HepG2 (cell line): ENCODE data around the gene USP35. TPM values are rescaled to one million over a fixed set of nuclear protein-coding genes. Genes with fewer than 3 reads are reported as not detected.

Source experiments
- ATAC-seq: fragments of 200-7000 bp; cut with Tn5 transposase; 3 replicates; pipeline ENCODE4 v1.9.1; 2020; ENCODE audit warnings: mild to moderate bottlenecking, moderate library complexity
- BruUV-seq: library from RNA; stranded (reverse); fragments of 400-500 nt; replicated peaks from 2 replicates; lab custom pipeline; 2021; lab: Mats Ljungman, UMichigan
- CTCF ChIA-PET: fragments of 300-600 bp; formaldehyde crosslinking; extraction: SDS; loops from one replicate; lab custom pipeline; 2021; ENCODE audit warnings: low total read pairs, inconsistent platforms, low intra/inter-chr PET ratio; lab: Yijun Ruan, JAX
- POLR2A ChIA-PET: fragments of 350-600 bp; sonication (Branson Sonifier 250); formaldehyde crosslinking; loops from one replicate; lab custom pipeline; 2020; ENCODE audit warnings: antibody characterized with exemption, inconsistent platforms; lab: Yijun Ruan, JAX
- DNase-seq: peaks from one replicate; pipeline ENCODE4 v3.0.0-alpha.2; 2015; ENCODE audit warnings: low spot score
- FAIRE-seq: peaks from 3 replicates; lab custom pipeline; 2011; peaks lifted over from hg19 to GRCh38; lab: Jason Lieb, UNC
- H2AFZ ChIP-seq: one replicate; pipeline ENCODE4 v1.6.1; 2011; ENCODE audit warnings: low read length, inconsistent platforms
- H3K27ac ChIP-seq: fragments of 300-600 bp; 3 replicates; pipeline ENCODE4 v1.8.0; 2011; ENCODE audit warnings: mixed run types, mild to moderate bottlenecking, mixed read lengths, low read length, inconsistent platforms; ENCODE audit not compliant: insufficient read depth; ENCODE audit errors: extremely low read length
- H3K27me3 ChIP-seq, 2 experiments: fragments of 200-600 bp in 1 of 2; 2 replicates in 1 of 2; 3 replicates in 1 of 2; pipeline versions ENCODE4 v1.6.0 to v1.8.0; 2011; ENCODE audit warnings: low read length in 2 of 2, mild to moderate bottlenecking in 2 of 2, moderate library complexity in 2 of 2, inconsistent platforms in 1 of 2; ENCODE audit not compliant: insufficient read depth in 2 of 2, control insufficient read depth in 1 of 2
- H3K36me3 ChIP-seq, 2 experiments: fragments of 200-600 bp in 1 of 2; replicated peaks in 1 of 2; 2 replicates in 1 of 2; 3 replicates in 1 of 2; pipeline versions ENCODE4 v1.5.1 to v1.8.0; 2011; ENCODE audit warnings: low read length in 2 of 2, inconsistent platforms in 1 of 2; ENCODE audit not compliant: insufficient read depth in 2 of 2, control insufficient read depth in 1 of 2
- H3K4me1 ChIP-seq: 2 replicates; pipeline ENCODE4 v1.5.1; 2012; ENCODE audit warnings: low read length, inconsistent platforms; ENCODE audit not compliant: insufficient read depth
- H3K4me2 ChIP-seq: 2 replicates; pipeline ENCODE4 v1.6.0; 2011; ENCODE audit warnings: low read depth, low read length, inconsistent platforms
- H3K4me3 ChIP-seq, 3 experiments: fragments of 200-600 bp in 1 of 3; sonication (generic), shearing (Covaris generic) in 1 of 3; replicated peaks in 1 of 3; 2 replicates each; pipeline ENCODE4 v1.5.1; 2011 to 2016; ENCODE audit warnings: low read length in 3 of 3, inconsistent platforms in 2 of 3, low read depth in 2 of 3, mild to moderate bottlenecking in 2 of 3, control low read depth in 1 of 3, mixed read lengths in 1 of 3; ENCODE audit not compliant: insufficient read depth in 1 of 3
- H3K79me2 ChIP-seq: one replicate; pipeline ENCODE4 v1.6.1; 2011; ENCODE audit warnings: low read length, inconsistent platforms; ENCODE audit not compliant: insufficient read depth
- H3K9ac ChIP-seq: 2 replicates; pipeline ENCODE4 v1.6.0; 2011; ENCODE audit warnings: mild to moderate bottlenecking, low read depth, low read length, inconsistent platforms; ENCODE audit not compliant: insufficient read depth
- H3K9me3 ChIP-seq: 2 replicates; pipeline ENCODE4 v1.5.1; 2012; ENCODE audit warnings: mild to moderate bottlenecking, low read length
- H4K20me1 ChIP-seq: 2 replicates; pipeline ENCODE4 v1.6.0; 2011; ENCODE audit warnings: inconsistent platforms, mild to moderate bottlenecking, low read length, moderate library complexity; ENCODE audit not compliant: insufficient read depth
- CHCHD3 ChIP-seq: sonication (generic); formaldehyde crosslinking; IDR thresholded peaks from 2 replicates; pipeline ENCODE4 v1.8.0; 2022; ENCODE audit warnings: mild to moderate bottlenecking, missing genetic modification reagents, moderate library complexity
- FLYWCH1 ChIP-seq: sonication (generic); formaldehyde crosslinking; IDR thresholded peaks from 2 replicates; pipeline ENCODE4 v1.8.1; 2023; ENCODE audit warnings: mild to moderate bottlenecking, missing genetic modification reagents
- GLI4 ChIP-seq: sonication (generic); formaldehyde crosslinking; IDR thresholded peaks from 2 replicates; pipeline ENCODE4 v1.5.1; 2020; ENCODE audit warnings: missing genetic modification reagents, mild to moderate bottlenecking, moderate library complexity, borderline replicate concordance
- NPAS2 ChIP-seq: sonication (generic); formaldehyde crosslinking; IDR thresholded peaks from 2 replicates; pipeline ENCODE4 v1.8.0; 2022; ENCODE audit warnings: mild to moderate bottlenecking, missing genetic modification reagents, borderline replicate concordance
- TP53 ChIP-seq: sonication (generic); formaldehyde crosslinking; conservative IDR thresholded peaks from 2 replicates; pipeline ENCODE4 v1.4.0; 2020; ENCODE audit warnings: missing genetic modification reagents
- ZNF10 ChIP-seq: sonication (generic); formaldehyde crosslinking; IDR thresholded peaks from 2 replicates; pipeline ENCODE4 v1.4.0; 2020; ENCODE audit warnings: mild to moderate bottlenecking, low read depth, missing genetic modification reagents, borderline replicate concordance
- ZNF205 ChIP-seq: IDR thresholded peaks from 2 replicates; pipeline ENCODE4 v1.6.1; 2018; ENCODE audit warnings: missing biosample characterization, missing genetic modification reagents
- ZNF547 ChIP-seq: sonication (generic); formaldehyde crosslinking; IDR thresholded peaks from 2 replicates; pipeline ENCODE4 v1.5.1; 2020; ENCODE audit warnings: mild to moderate bottlenecking, missing genetic modification reagents
- ZNF672 ChIP-seq: sonication (generic); formaldehyde crosslinking; IDR thresholded peaks from 2 replicates; pipeline ENCODE4 v1.8.1; 2022; ENCODE audit warnings: missing genetic modification reagents
- WGBS: methylation state at CpG from one replicate; pipeline ENCODE4 v1.1.6; 2017; ENCODE audit warnings: low lambda C conversion rate; 5-methylcytosine and 5-hydroxymethylcytosine counted together
- in situ Hi-C: cut with HindIII; loops from 2 replicates; pipeline ENCODE4 v1.10.0; 2017; ENCODE audit warnings: low pct_unique_long_range_greater_than_20kb; ENCODE audit not compliant: extremely low pct_ligation_motif_present
- intact Hi-C: fragments of 100-400 bp; cut with micrococcal nuclease; formaldehyde crosslinking; loops from one replicate; pipeline ENCODE4 v1.10.0; 2022; ENCODE audit not compliant: unreplicated experiment
- polyA plus RNA-seq, 8 experiments: library from polyadenylated mRNA; depleted of rRNA in 3 of 8; stranded (reverse) in 7 of 8; unstranded in 1 of 8; fragments of >200 nt; fragmentation: Illumina TruSeq in 4 of 8; extraction: Trizol in 4 of 8; gene quantifications; 2 replicates each; pipeline versions ENCODE4 v1.2.1 to v1.2.3, GENCODE V29; 2011 to 2016; ENCODE audit warnings: low read depth in 4 of 8, missing spikeins in 1 of 8, mixed read lengths in 1 of 8; ENCODE audit not compliant: insufficient read depth in 1 of 8
- total RNA-seq, 5 experiments: library from RNA; depleted of rRNA; stranded (reverse); fragments of >200 nt; fragmentation: Illumina TruSeq; extraction: Trizol; gene quantifications; 2 replicates each; pipeline ENCODE4 v1.2.3, GENCODE V29; 2016; ENCODE audit warnings: low read depth in 1 of 5
- TF ChIP-seq, protein P1 (sequence below): IDR thresholded peaks from 2 replicates; pipeline ENCODE4 v1.6.1; 2018; ENCODE audit warnings: missing genetic modification reagents, mild to moderate bottlenecking, missing compliant biosample characterization

Gene USP35
- total and polyA plus RNA-seq, 2 of the 13 experiments (the other 11 are each of a cell fraction or from before 2014, with no cell fraction given), result 4.6 to 7.7 TPM

DNA sequence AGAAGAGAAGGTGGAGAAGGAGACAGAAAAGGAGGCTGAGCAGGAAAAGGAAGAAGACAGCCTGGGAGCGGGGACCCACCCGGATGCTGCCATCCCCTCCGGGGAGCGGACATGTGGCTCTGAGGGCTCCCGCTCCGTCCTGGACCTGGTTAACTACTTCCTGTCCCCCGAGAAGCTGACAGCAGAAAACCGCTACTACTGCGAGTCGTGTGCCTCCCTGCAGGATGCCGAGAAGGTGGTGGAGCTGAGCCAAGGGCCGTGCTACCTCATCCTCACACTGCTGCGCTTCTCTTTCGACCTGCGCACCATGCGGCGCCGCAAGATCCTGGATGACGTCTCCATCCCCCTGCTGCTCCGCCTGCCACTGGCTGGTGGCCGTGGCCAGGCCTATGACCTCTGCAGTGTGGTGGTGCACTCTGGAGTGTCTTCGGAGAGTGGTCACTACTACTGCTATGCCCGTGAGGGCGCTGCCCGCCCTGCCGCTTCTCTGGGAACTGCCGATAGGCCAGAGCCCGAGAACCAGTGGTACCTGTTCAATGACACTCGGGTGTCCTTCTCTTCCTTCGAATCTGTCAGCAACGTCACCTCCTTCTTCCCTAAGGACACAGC, 21.4 kb downstream of the USP35 start:
- POLR2A ChIA-PET, result no interaction called here
- 96% methylated on average over 30 of the region's 31 CpGs for WGBS
- CTCF ChIA-PET, result no interaction called here
- Histone ChIP-seq H3K79me2 (no peaks in the 10 kb centered on the region), H2AFZ (no peak overlapping the region), H3K4me2 (no peak overlapping the region), H3K9ac (no peak overlapping the region), H3K27ac (no peak overlapping the region), H3K4me3 (no peak overlapping the region), H4K20me1 (no peaks in the 10 kb centered on the region), H3K9me3 (no peaks in the 10 kb centered on the region), H3K36me3 (peaks cover 12 to 35% of the 10 kb centered on the region in 2 experiments; a peak in 3 of 5 replicates), H3K4me1 (peaks cover 21% of the 10 kb centered on the region), H3K27me3 (no peaks in the 10 kb centered on the region)
- intact Hi-C loops, result no loop called here
- DNase-seq (no peak), ATAC-seq (no peak), FAIRE-seq (no peak)
- no TSS peak for BruUV-seq
- TF ChIP-seq NPAS2 (CRISPR knock-in tag) (no peak), GLI4 (CRISPR knock-in tag) (no peak), ZNF547 (CRISPR knock-in tag) (no peak), CHCHD3 (CRISPR knock-in tag) (no peak), ZNF672 (CRISPR knock-in tag) (no peak), ZNF205 (no peak), ZNF10 (CRISPR knock-in tag) (no peak), TP53 (no peak), FLYWCH1 (CRISPR knock-in tag) (no peak)
- TF ChIP-seq, protein P1, sequence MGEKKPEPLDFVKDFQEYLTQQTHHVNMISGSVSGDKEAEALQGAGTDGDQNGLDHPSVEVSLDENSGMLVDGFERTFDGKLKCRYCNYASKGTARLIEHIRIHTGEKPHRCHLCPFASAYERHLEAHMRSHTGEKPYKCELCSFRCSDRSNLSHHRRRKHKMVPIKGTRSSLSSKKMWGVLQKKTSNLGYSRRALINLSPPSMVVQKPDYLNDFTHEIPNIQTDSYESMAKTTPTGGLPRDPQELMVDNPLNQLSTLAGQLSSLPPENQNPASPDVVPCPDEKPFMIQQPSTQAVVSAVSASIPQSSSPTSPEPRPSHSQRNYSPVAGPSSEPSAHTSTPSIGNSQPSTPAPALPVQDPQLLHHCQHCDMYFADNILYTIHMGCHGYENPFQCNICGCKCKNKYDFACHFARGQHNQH (CRISPR knock-in tag), result no peak
- in situ Hi-C loops, result no loop called here
